ENCODE data around the gene NLGN3.

NLGN3 gene
- total RNA-seq = 3.7 to 4.5 reads per million in 2 donors

DNA sequence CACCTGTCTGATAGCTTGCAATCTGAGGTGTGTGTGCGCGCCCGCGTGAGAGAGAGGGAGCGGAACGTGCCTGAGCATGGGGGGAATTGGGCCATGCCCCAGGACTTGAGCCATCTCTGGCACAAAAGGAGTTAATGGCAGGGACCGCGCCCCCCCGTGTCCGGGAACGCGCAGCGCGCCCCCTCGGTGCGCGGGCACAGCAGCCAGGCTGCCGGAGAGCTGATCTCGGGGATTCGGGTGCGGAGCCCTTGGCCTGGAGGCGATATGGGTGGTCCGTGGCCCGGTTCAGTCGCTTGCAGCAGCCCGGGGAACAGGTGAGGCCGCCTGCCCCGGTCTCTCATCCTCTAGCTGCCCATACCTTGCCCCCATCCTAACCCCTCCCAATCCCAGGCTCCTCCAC, at the start of gene NLGN3:
NLGN3 (plus strand) TSS at position 191 of the 400 bp plus-strand sequence. CDS start 2,909 bp downstream, outside the sequence.
- no peak for DNase-seq

DNA sequence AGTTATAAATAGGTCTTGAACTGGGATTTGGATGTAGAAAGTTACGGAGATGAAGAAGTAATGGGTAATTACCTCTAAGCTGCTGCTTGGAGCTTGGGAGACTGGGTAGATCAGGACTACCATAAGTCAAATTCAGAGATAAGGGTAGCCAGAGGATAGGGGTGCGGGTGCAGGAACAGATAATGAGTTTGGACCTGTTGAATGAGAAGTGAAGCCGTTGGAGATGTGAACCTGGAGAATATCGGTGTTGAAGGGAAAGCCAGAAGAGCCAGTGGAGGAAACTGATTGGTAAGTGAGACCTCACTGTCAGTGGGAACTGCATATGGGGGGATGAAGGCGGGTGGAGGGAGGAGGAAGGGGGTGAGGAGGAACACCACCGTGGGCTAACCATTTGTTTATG, 49.6 kb upstream of the NLGN3 start:
- no peak for DNase-seq

DNA sequence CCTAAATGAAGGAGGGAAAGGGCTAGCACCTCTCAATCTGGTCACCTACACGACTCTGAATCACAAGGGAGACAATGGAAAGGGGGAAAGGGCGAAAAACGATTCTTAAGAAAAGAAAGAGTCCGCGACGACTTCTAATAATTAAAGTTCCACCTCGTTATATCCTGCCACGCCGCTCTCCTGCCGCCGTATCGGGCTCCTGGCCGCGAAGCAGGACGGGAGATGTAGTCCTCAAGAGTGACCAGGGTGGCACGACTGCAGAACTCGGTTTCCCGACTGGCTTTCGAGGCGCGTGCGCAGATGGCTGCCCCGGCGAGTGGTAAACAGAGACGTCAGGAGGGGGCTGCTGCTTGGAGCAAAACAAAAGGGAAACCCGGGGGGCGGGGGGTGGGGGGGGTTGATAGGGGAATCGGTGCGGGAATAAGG, 49.1 kb upstream of the NLGN3 start, which contains the start of gene FOXO4:
FOXO4 (plus strand) TSS at position 297 of the 426 bp plus-strand sequence. CDS start 678 bp downstream, outside the sequence.
- peak; percentile 68 to 92 (median 85) for DNase-seq

DNA sequence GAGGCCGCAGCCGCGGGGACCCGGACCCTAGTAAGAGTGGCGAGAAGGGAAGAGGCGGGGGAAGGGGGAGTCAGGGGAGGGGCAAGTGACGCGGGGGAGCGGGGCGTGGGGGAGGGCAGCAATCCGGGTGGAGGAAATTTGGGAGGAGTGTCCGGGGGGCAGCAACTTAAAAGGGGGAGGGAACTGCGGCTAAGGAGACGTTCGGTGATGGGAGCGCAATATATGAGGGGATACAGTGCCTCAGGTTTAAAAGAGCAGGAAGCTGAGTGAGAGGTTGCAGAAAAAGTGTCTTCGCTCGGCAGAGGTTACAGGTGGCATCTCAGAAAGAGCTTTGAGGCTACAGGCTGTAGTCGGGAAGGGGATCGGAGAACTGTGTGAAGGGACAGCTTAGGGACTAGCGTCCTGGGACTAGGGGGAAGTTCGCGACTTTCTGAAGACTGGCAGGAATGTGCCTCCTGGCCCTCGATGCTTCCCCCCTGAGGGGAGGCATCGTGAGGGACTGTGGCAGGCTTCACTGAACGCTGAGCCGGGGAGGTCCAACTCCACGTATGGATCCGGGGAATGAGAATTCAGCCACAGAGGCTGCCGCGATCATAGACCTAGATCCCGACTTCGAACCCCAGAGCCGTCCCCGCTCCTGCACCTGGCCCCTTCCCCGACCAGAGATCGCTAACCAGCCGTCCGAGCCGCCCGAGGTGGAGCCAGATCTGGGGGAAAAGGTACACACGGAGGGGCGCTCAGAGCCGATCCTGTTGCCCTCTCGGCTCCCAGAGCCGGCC, 48.5 kb upstream of the NLGN3 start:
- peak in 2 of 5 experiments; percentile 68 to 69 for DNase-seq

DNA sequence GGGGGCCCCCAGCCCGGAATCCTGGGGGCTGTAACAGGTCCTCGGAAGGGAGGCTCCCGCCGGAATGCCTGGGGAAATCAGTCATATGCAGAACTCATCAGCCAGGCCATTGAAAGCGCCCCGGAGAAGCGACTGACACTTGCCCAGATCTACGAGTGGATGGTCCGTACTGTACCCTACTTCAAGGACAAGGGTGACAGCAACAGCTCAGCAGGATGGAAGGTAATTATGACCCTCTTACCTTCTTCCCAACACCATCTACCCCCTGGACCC, 47.9 kb upstream of the NLGN3 start:
- no peak for DNase-seq

DNA sequence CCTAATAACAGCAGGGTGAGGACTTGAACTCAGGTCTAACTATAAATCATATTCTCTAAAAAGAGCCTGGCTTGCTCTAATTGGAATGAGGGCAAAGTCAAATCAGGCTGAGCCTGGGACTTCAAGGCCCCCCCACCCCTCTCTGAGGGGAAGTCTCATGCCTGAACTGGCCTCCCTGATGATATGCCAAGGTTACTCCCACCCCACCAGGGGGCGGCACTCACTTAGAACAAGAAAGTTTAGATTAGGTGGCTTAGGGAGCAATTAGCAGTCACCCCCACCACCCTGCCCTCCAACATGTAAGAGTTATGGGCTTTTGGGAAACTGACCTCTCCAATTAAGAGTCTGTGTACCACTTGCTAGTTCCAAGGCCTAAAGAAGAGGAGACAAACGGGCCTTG, 46.3 kb upstream of the NLGN3 start:
- peak; percentile 45 to 79 (median 70) for DNase-seq

DNA sequence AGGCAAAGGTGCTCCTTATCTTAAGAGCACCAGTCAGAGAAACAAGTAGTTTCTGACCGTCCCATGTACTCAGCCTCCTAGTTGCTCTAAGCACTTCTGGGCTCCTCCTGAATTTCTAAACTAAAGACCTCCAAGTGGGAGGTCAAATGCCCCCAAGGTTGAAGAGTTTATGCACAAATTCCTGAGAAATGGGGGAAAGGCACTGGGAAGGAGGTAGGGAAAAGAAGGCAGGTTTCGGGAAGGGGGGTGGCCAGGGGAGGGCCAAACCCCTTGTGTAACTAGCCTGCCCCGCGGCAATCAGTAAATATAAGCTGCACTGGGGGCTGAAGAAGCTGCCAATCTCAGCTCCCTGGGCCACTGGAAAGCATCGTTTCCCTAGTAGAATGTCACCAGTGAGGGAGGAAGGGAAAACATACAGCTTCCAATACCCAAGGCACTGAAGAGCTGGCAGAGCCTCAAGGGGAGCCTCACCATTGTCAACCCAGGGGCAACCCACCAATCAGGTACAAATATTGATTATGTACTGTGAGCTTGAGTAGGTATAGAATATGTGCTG, 45.6 kb upstream of the NLGN3 start:
- no peak for DNase-seq

DNA sequence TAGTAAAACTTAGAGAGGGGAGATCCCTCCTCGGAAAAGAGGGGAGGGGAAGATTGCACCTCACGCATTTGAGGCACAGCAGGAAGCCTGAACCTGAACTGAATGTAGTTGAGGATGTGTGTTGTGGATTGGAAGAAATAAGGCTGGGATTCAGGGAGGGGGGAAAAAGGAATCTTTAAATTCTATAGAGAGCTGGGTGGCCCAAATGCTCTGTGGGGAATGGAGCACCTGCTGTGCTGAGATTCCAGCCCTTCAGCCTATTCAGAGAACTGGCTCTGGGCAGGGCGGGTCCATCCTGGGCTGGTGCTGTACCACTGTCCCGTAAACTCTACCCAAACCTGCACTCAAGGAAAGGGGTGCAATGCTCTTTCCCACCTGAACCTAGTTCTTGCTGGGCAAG, 44.9 kb upstream of the NLGN3 start:
- no peak for DNase-seq

DNA sequence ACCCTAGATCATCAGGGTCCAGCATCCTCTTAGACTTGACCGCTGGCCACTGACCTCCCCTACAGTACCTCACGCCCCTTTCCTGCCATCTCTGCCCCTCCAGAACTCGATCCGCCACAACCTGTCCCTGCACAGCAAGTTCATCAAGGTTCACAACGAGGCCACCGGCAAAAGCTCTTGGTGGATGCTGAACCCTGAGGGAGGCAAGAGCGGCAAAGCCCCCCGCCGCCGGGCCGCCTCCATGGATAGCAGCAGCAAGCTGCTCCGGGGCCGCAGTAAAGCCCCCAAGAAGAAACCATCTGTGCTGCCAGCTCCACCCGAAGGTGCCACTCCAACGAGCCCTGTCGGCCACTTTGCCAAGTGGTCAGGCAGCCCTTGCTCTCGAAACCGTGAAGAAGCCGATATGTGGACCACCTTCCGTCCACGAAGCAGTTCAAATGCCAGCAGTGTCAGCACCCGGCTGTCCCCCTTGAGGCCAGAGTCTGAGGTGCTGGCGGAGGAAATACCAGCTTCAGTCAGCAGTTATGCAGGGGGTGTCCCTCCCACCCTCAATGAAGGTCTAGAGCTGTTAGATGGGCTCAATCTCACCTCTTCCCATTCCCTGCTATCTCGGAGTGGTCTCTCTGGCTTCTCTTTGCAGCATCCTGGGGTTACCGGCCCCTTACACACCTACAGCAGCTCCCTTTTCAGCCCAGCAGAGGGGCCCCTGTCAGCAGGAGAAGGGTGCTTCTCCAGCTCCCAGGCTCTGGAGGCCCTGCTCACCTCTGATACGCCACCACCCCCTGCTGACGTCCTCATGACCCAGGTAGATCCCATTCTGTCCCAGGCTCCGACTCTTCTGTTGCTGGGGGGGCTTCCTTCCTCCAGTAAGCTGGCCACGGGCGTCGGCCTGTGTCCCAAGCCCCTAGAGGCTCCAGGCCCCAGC, 43.8 kb upstream of the NLGN3 start:
- no peak for DNase-seq

DNA sequence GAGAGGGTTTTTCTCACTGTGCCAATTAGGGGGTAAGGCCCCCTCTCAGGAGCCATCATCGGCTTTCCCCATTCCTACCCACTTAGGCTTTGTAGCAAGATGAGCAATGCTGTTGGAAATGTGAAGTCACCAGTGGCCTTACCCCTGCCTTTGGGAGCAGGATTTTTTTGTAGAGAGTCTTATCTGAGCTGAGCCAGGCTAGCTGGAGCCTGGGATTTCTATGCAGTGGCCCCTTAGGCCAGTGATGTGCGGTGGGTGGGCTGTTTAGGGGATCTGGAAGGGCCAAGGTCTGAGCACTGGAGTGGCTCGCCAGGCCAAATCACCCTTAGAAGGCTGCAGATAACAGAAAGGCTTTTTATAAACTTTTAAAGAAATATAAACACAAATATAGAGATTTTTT, 42.3 kb upstream of the NLGN3 start:
- no peak for DNase-seq

DNA sequence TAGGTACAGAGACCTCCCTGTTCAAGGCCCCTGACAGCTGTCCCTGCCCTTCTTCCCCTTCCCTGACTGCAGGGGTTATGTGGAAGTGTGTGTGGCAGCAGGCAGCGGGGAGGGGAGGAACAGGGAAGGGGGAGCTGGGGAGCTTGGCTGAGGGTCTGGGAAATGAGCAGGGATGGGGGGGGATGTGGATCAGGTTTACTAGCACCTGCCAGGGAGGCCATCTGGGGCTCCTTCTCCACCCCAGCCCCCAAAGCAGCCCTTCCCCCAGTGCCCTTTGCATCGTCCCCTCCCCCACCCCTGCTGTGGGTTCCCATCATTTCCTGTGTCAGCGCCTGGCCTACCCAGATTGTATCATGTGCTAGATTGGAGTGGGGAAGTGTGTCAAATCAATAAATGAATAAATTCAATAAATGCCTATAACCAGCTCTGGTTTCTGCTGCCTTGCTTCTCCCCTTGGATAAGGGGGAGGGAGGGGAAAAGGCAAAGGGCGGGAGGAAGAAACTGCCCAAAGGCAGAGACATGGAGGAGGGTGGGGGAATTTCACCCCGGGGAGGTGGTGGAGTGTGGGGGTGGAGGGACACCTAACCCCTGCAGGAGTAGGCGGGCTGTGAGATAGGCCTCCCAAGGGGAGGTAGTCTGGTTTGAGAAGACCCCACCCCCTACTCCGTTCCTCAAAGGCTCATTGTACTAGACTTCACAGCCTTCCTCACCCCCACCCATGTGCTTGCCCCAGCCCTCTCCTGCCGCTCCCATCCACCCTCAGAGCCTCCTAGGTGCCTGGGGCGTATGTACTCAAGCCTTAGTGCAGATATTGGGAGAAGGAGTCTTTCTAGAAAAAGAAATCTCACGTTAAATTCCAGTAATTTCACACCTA, 41.3 kb upstream of the NLGN3 start:
- DNase-seq = peak in 4 of 5 experiments; percentile 16 to 75 (median 53)

DNA sequence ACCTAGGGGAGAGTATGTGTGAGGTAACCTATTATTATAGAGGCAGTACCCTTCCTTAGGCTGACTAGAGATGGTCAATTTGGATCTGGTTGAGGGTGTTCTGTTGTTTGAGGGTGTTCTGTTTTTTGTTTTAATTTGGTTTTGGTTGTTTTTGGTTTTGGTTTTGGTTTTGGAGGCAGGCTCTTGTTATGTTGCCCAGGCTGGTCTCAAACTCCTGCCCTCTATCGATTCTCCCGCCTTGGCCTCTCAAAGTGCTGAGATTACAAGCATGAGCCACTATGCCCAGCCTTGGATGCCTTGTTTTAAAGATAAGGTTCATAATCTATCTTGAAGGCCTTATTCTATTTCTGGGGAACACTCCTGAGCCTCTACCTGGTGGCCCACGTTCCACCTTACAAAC, 39.0 kb upstream of the NLGN3 start:
- DNase-seq = peak in 1 of 5 experiments; percentile 36

DNA sequence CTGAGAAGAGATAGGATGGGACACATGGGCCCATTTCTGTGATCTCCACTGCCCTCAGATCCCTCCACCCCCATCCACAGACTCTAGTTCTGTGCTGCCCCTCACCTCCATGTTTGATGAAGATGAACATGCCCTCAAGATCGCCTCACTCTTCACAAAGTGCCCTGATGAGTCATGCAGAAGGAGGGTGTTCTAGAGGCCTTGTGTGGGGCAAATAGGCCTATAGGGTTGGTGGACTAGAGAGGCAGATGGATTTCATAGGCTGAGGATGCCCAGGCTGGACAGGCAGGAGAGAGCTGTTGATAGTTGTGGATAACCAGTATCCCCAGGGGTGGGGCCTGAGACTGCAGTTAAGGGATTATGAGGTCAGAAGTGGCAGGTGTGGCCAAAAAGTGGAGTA, 38.2 kb upstream of the NLGN3 start, which contains the start of gene CXorf65:
CXorf65 (minus strand) TSS at position 314 of the 400 bp plus-strand sequence; CDS start at position 130, 184 bp downstream.
- DNase-seq = peak in 1 of 5 experiments; percentile 56

DNA sequence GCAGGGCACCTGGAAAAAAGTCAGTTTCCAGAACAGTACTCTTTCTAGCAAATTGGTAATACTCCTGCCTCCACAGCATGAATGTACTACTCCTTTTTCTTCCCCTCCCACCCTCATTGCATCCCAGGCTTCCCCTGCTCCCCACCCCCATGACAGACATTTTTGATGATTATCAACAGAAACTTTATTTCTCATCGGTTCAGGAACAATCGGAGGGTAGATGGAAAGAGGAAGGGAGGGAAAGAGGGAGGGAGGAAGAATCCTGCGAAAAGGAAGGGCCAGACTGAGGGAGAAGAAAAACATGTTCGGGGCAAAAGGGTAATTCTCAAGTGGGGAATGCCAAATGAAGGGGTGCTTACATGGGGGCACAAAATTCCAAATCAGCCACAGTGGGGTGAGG, 37.4 kb upstream of the NLGN3 start:
- no peak for DNase-seq

DNA sequence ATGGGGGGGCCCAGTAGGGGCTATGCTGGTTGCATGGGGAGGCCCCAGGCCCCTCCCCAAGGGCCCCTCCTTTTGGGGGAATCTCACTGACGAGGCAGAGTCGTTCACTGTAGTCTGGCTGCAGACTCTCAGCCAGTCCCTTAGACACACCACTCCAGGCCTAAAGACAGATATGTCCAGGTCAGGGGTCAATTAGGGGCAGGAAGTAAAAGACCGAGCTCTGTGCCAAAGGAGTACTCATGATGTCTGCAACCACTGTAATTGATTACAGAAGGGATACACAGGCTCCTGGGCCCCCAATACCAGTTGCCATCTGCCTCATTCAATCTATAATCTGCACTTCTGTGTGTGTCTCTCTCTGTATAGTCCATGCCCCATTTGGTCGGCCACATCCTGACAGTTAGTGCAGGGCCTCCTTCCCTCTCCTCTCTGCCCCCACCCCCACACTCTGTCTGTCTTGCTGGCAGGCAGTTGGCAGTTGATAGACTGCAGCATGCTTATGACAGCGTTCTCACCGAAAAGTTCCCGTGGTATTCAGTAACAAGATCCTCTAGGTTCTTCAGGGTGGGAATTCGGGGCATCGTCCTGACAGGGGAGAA, 36.8 kb upstream of the NLGN3 start:
- DNase-seq = peak in 2 of 5 experiments; percentile 51 to 84

DNA sequence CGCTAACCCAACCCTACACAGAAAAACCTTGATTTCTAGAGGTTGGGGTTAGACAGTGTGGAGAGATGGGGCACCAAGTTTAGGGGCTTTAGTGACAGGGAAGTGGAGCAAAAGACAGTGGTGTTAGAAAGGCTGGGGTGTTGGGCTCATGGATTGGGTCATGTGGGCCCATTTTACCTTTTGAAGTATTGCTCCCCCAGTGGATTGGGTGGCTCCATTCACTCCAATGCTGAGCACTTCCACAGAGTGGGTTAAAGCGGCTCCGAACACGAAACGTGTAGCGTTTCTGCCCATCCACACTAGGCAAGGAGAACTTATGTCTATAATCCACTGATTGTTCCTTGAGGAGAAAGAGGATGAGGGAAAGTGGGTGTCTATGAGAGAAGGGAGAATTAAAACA, 35.6 kb upstream of the NLGN3 start:
- peak in 1 of 5 experiments; percentile 38 for DNase-seq

DNA sequence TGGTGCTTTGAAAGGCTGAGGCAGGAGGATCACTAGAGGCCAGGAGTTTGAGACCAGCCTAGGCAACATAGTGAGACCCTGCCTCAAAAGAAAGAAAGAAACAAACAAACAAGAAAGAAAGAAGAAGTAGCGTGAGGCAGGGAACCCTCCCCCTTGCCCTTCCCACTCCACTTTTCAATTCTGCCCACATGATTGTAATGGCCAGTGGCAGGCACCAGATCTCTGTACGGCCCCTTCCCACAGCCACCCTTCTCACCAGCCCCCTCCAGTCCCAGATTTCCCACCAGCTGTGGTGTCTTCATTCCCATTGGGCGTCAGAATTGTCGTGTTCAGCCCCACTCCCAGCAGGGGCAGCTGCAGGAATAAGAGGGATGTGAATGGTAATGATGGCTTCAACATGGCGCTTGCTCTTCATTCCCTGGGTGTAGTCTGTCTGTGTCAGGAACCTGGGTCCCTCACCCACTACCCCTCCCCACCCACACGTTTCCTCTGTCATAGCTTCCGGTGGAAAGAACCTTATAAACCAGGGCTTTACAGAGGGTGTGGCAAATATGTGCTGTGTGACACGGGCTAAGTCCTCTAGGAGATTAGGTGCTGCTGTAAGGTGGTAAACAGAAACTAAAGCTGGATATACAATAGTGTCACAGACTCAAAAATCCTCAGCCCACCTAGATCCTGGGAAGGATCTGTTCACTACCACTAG, 33.3 kb upstream of the NLGN3 start, which contains the start of gene IL2RG:
IL2RG (minus strand) TSS at position 437 of the 703 bp plus-strand sequence; CDS start at position 399, 38 bp downstream.
- peak; percentile 32 to 95 (median 72) for DNase-seq

DNA sequence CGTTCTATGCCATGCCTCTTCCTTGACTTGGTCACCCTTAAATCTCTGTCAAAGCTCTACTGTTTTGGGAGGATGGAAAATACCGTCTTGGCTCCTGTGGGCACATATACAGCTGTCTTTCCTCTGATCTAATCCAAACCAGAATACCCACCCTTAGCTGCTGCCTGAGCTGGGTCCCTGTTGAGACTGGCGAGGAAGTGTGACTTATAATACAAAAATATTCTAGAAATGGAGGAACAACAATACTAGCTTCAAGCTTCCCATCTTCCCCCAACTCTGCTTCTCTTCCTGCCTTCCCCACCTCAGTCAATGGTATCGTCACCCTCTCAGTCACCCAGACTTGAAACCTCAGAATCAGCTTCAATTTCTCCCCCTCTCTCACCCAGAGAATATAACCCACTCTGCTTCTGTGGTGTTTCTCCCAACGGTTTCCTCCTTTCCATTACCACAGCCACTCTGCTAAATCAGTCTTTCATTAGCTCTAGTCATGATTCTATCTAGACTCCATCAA, 32.7 kb upstream of the NLGN3 start:
- DNase-seq = peak in 2 of 5 experiments; percentile 60 to 67

DNA sequence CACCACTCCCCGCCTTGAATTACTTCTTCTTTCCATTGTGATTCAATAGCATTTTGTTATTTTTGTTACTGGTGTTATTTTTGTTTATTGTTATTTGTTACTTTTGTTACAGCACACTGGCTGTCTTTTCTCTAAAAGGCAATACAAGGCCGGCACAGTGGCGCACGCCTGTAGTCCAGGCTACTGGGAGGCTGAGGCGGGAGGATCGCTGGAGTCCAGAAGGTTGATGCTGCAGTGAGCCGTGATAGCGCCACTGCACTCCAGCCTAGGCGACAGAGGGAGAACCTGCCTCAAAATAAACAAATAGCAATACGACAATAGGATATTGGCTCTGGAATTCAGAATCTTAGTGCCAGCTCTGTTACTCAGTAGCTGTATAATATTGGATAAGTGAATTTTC, 27.3 kb upstream of the NLGN3 start:
- DNase-seq = no peak

Data from T-helper 2 cell (primary cell).